Measurements from ENCODE around the gene COTL1. TPM values are rescaled to one million over a fixed set of nuclear protein-coding genes. Genes with fewer than 3 reads are reported as not detected.

Gene COTL1
- total RNA-seq, 1 donor from 2014 or later: 318 TPM

DNA sequence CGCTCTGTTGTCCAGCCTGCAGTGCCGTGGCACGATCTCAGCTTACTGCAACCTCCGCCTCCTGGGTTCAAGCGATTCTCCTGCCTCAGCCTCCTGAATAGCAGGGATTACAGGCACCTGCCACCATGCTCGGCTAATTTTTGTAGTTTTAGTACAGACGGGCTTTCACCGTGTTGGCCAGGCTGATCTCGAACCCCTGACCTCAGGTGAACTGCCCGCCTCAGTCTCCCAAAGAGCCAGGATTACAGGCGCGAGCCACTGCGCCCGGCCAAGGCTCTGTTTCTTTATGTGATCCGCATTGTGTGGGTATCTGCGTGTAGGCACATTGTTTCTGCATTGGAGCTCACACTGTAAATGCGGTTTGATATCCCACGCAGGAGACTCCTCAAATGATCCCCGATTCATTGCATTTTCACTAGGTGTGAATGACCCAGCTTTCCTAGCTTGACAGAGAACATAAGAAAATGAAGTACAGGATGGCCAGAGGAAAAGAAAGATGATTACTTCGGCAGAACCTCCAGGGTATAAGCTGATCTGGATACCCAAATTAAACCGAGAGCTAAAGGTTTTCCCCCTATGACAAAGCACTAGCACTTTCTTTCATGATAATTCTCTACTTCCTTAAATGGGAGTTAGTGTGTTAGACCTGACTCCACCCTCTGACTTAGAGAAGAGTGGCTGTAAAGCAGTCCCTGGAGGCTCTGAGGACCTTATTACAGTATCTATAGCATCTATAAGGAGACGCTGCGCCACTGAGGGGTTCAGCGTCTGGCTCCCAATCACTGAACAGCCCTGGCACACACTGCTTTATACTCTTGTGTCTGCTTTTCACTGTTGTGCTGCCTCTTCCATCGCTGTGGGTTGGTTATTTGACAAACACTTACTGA, 17.3 kb downstream of the COTL1 start:
- no peak for DNase-seq (ENCODE audit: low read depth)
- no peak overlapping the region for H3K4me3 ChIP-seq (ENCODE audit: low read depth, low read length)
- no peak for TF ChIP-seq CTCF (conservative IDR thresholded peaks at IDR 0.05; ENCODE audit: low read depth, low read length)

DNA sequence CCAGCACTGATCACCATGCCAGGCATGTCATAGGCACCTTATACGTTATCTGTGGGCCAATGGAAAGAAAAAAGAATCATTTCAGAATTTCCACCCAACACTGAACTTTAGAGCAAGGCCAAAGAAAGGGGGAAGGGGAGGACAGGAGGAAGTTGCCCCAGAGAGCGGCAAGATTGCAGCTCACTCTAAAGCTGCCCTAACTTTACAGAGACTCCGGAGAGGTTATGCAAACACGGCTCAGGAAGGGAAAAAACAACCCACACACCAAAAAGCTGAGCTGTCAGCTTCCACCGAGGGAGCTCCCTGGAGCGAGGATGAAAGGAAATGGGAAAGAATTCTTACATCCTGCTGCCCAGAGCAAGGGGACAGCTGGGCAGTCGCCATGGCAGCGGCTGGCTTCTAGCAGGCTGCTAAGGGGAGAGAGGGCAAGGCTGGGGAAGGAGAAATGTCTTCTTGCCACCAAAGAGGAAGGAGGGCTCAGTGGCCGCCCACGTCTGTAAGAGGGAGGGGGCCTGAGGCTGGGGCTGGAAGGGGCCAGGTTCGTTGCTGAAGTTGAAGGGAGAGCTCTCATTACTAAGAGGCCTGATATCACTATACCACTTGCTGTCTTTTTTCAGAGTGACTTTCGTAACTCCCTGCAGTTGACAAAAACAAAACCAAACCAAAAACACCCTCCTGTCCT, 18.2 kb downstream of the COTL1 start:
- no peak for TF ChIP-seq CTCF (conservative IDR thresholded peaks at IDR 0.05; ENCODE audit: low read depth, low read length)
- no peak for DNase-seq (ENCODE audit: low read depth)
- H3K4me3 ChIP-seq (ENCODE audit: low read depth, low read length): peak overlapping the region; percentile 3

- H3K4me3 ChIP-seq (ENCODE audit: low read depth, low read length): no peak overlapping the region
- no peak for DNase-seq (ENCODE audit: low read depth)
- no peak for TF ChIP-seq CTCF (conservative IDR thresholded peaks at IDR 0.05; ENCODE audit: low read depth, low read length)
These were observed 19.5 kb downstream of the COTL1 start for GRCh38 chr16:84598360-84598759.

DNA sequence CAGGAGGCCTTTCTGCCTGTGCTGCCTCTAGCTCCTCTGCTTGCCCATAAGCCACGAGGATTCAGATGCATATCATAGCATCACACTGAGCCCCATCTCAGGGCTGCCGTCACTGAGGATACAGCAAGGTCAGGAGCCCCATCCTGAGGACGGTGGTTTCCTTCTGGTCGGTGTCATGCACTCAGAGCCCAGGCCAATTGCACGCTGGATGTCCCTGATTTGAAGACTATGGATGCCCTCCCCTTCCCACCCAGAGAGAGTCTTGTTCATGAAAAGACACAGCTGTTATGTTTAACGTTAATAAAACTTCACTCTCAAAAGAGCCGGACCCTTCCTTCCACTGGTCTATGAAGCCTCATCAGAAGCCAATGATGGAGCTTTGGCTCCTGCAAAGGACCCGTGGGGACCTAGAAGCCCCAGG, 19.9 kb downstream of the COTL1 start:
- DNase-seq (ENCODE audit: low read depth): no peak
- no peak for TF ChIP-seq CTCF (conservative IDR thresholded peaks at IDR 0.05; ENCODE audit: low read depth, low read length)
- no peak overlapping the region for H3K4me3 ChIP-seq (ENCODE audit: low read depth, low read length)

GRCh38 chr16:84597528-84597896, 20.4 kb downstream of the COTL1 start:
- DNase-seq (ENCODE audit: low read depth): no peak
- H3K4me3 ChIP-seq (ENCODE audit: low read depth, low read length): no peak overlapping the region
- TF ChIP-seq CTCF (conservative IDR thresholded peaks at IDR 0.05; ENCODE audit: low read depth, low read length): no peak

GRCh38 chr16:84596801-84597527, 20.9 kb downstream of the COTL1 start:
- no peak for TF ChIP-seq CTCF (conservative IDR thresholded peaks at IDR 0.05; ENCODE audit: low read depth, low read length)
- H3K4me3 ChIP-seq (ENCODE audit: low read depth, low read length): no peak overlapping the region
- DNase-seq (ENCODE audit: low read depth): no peak

Data from epithelial cell of proximal tubule (primary cell).